GM12801 (cell line): ENCODE results near the gene MST1R.

ENCODE experiments used
- TF ChIP-seq, protein P1 (sequence below): IDR thresholded peaks from one replicate; pipeline ENCODE4 v1.5.1; 2011; ENCODE audit warnings: control low read depth; ENCODE audit not compliant: insufficient read length; ENCODE audit errors: extremely low read depth

MST1R gene

DNA sequence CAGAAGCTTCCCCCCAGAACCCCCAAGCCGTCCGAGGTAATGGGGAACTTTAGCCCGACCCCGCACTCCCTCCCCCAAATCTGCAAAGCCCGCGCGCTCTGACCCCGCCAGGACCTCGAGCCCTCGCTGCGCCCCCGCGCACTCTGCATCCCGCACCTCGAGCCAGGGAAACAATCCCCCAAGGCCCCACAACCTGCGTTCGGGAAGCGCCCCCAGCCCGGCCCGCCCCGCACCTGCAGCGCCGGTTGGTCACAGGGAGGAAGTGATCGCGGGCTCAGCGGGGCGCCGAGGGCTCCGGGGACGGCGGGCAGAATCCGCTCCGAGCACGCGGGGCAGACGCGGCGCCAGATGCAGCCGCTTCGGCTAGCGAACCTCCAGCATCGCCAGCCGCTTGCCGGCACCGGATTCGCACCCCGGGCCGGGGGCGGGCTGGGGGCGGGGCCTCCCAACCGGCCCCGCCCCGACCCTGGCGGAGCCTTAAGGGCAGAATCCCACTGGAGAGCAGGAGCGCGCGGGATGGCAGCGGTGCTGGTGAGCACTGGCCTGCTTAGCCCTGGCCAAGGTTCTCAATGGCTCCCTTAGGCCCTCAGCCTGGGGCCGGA is 34.0 kb downstream of the MST1R start, which contains the start of gene CAMKV:
Gene CAMKV (minus strand): TSS at position 382 of the 602 bp plus-strand sequence. CDS start 7,518 bp downstream, outside the sequence.
- TF ChIP-seq, protein P1, sequence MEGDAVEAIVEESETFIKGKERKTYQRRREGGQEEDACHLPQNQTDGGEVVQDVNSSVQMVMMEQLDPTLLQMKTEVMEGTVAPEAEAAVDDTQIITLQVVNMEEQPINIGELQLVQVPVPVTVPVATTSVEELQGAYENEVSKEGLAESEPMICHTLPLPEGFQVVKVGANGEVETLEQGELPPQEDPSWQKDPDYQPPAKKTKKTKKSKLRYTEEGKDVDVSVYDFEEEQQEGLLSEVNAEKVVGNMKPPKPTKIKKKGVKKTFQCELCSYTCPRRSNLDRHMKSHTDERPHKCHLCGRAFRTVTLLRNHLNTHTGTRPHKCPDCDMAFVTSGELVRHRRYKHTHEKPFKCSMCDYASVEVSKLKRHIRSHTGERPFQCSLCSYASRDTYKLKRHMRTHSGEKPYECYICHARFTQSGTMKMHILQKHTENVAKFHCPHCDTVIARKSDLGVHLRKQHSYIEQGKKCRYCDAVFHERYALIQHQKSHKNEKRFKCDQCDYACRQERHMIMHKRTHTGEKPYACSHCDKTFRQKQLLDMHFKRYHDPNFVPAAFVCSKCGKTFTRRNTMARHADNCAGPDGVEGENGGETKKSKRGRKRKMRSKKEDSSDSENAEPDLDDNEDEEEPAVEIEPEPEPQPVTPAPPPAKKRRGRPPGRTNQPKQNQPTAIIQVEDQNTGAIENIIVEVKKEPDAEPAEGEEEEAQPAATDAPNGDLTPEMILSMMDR = no peak

DNA sequence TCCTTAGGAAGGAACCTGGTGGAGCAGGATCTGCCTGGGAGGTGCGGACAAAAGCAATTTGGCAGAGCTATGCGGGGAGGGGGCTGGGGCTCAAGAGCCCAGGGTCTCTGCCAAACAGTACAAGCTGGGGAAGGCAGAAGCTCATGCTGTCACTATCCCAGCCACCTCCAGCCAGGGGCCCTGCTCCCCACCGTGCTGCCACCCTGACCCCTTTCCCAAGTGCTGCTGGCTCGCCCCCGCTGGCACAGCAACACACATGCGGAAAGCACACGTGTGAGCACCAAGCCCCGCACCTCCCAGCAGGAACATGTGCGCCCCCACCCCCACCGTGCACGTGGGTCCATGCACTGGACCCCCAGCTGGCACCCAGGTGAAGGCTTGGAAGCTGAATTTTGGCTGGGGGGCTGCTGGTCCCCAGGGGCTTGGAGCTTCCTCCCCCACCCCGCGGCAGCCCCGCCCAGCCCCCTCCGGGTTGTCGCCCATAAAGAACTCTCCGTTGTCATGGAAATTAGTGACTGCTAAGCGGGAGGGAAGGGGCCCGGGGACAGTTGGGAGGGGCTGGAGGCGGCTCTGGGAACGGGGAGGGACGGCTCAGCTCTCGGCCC is 34.7 kb downstream of the MST1R start:
- TF ChIP-seq, protein P1 = no peak

DNA sequence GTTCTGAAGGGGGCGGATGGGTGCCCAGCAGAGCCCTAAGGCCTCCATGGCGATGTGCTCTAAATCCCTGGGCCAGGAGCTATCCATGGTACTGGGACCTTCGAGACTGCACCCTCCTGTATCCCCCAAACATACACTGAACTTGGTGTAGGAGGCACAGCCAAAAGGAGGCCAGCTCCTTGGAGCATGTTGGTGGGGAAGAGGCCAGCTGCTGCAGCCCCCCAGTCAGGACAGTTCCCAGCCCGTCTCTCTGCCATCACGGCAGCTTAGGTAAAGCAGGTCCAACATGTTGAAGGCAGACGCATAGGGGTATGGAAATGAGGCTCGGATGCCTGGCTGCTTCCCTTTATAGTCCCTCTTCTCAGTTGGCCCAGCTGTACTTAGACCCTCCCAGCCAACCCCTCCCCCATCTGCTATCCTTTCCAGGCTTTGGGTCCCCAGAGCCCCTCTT is 35.8 kb downstream of the MST1R start:
- TF ChIP-seq, protein P1 = no peak

DNA sequence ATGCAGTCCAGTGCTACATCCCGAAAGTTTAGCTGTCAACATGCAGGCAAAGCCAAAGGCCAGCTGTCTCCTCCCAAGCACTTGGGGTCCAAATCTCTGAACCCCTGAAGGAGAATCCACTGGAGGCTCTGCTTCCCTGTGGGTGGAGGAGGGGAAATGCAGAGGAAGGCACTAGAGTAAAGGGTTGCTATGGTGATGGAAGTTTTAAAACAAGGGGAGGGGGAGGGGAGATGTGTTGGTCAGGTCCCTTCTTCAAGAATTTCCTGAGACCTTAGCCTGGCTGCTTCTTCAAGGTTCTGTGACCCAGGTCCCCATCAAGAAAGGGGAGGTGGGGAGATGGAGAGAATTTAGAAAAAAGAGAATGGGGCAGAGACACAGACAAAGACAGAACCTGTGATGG is 36.3 kb downstream of the MST1R start:
- TF ChIP-seq, protein P1 = no peak

DNA sequence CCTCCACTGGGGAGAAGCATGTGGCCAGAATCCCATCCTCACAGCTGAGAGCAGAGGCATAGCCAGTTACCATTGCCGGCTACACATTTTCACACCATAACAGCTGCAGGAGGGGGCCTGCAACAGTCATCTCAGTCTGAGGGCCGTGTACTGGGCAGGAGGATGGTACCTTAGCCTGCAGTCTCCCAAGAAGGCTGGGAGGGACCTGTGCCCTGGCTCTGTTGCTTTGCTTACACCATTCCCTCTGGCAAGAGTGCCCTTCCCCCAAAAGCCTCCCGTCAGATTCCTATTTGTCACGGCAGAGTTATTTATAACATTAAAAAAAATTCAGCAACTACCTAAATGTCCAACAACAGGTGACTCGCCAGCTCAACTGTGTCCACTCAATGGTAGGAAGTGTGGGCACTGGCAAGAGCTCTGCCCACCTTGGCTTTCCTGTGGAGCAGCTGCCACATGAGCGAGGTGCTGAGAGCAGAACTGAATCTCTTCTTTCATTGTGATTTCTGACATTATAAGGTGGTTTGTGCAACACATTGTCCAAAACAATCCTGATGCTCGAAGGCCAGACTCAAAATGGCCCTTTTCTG is 38.4 kb downstream of the MST1R start:
- TF ChIP-seq, protein P1 = no peak

DNA sequence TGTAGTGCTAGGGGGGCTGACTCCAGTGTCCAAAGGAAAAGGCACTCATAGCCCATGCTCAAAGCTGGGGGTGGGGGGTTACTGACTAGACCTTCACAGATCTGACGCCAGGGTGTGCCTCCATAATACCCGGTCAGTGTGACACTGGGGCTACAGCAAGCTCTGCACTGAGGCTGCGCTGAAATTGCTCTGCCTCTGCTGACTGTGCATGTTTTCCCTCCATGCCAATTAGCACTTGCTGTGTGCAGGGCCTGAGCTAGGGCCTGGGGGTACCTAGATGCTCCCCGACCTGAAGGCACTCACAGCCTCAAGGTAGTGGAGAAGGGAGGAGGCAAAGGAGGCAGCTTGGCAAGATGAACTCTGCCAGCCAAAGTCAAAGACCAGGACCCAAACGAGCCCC is 39.2 kb downstream of the MST1R start:
- TF ChIP-seq, protein P1 = no peak

DNA sequence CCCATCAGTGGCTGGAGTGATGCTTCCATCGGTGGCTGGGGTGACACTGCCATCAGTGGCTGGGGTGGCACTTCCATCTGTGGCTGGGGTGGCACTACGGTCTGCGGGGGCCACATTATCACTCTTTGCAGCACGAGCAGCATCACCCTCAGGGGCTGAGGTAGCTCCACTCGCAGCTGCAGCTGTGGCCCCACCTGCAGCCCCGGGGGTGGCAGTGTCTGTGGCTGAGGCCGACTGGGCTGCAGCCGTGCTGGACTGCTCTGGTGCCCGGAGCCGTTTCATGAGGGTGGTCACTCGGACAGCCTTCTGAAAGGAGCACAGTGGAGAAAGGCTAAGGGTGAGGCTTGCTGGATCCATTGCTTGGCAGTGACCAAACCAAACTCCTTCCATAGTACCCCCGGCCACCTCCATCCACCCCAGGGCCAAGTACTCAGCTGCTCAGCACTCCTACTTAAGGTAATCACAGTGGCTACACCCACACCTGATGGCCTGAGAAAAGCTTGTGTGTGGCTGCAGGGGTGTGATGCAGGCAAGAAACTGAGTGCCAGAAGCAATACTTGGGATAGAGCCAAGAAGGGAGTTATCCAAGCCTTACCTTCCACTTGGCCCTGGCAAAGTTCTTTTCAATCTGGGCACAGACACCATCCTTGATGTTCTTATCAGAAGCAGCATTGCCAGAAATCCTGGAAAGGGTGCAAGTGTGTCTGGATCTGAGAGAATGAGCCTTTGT is 43.9 kb downstream of the MST1R start:
- TF ChIP-seq, protein P1 = no peak
